Gastrocnemius medialis (tissue), 4 donors: Measurements from ENCODE around the gene TSHZ1. TPM values are rescaled to one million over a fixed set of nuclear protein-coding genes. Genes with fewer than 3 reads are reported as not detected.

ENCODE experiments used
- ATAC-seq, 2 donors: fragments of 150-250 bp; one replicate each; pipeline ENCODE4 v1.9.1; 2016
- DNase-seq, 2 donors: peaks; one replicate each; pipeline ENCODE4 v3.0.0-alpha.2; 2019
- H3K27ac ChIP-seq, 4 donors: fragments of 200-600 bp; sonication (generic); 1 replicate in 1 of 4; 2 replicates in 3 of 4; pipeline ENCODE4 v1.5.1; 2016 to 2018; ENCODE audit warnings: mild to moderate bottlenecking in 2 of 4, moderate library complexity in 1 of 4
- H3K27me3 ChIP-seq, 3 donors: fragments of 200-600 bp; sonication (generic) in 2 of 3; 1 replicate in 1 of 3; 2 replicates in 2 of 3; pipeline versions ENCODE4 v1.5.1 to v1.6.0; 2016 to 2019; ENCODE audit warnings: mild to moderate bottlenecking in 1 of 3, moderate library complexity in 1 of 3
- H3K36me3 ChIP-seq, 2 donors: fragments of 200-600 bp; sonication (generic) in 1 of 2; one replicate each; pipeline ENCODE4 v1.5.1; 2017 to 2018
- H3K4me1 ChIP-seq, 2 donors: fragments of 200-600 bp; sonication (generic) in 1 of 2; one replicate each; pipeline ENCODE4 v1.5.1; 2016 to 2017; ENCODE audit warnings: mild to moderate bottlenecking in 2 of 2
- H3K4me3 ChIP-seq, 4 donors: fragments of 200-600 bp; sonication (generic) in 3 of 4; 1 replicate in 1 of 4; 2 replicates in 3 of 4; pipeline ENCODE4 v1.5.1; 2016 to 2019; ENCODE audit warnings: mild to moderate bottlenecking in 2 of 4
- H3K9me3 ChIP-seq, 3 donors: fragments of 200-600 bp; sonication (generic) in 2 of 3; 1 replicate in 1 of 3; 2 replicates in 2 of 3; pipeline ENCODE4 v1.5.1; 2016 to 2019
- CTCF ChIP-seq, 5 experiments: fragments of 450-650 bp in 3 of 5; fragments of 200-600 bp in 2 of 5; sonication (generic) in 2 of 5; IDR thresholded peaks in 4 of 5; conservative IDR thresholded peaks in 1 of 5; 1 replicate in 4 of 5; 2 replicates in 1 of 5; pipeline ENCODE4 v1.5.1; 2016 to 2019; ENCODE audit warnings: antibody characterized with exemption in 5 of 5, mild to moderate bottlenecking in 3 of 5, moderate library complexity in 3 of 5
- POLR2A ChIP-seq, 2 donors: fragments of 450-650 bp; IDR thresholded peaks; one replicate each; pipeline ENCODE4 v1.6.1; 2017; ENCODE audit warnings: antibody characterized with exemption in 2 of 2, mild to moderate bottlenecking in 2 of 2, moderate library complexity in 2 of 2
- in situ Hi-C, 4 donors: fragments of 200-750 bp; cut with MboI; loops; one replicate each; pipeline versions ENCODE4 v1.15.0 to v1.8.0; 2017; ENCODE audit warnings: low sequenced_read_pairs in 4 of 4
- intact Hi-C: fragments of 100-400 bp; cut with DNase I; formaldehyde crosslinking; loops from one replicate; pipeline ENCODE4 v1.15.1; 2023; ENCODE audit warnings: low total_unique reads
- total RNA-seq, 4 donors: library from RNA; depleted of rRNA; stranded (reverse); fragments of >200 nt; gene quantifications; one replicate each; pipeline versions ENCODE4 v1.1.0 to v1.2.3, GENCODE V29; 2016

Gene TSHZ1
- total RNA-seq, 4 donors from 2014 or later, result 5.9 to 7.9 (median 7.6) TPM

- no peak for DNase-seq
- in situ Hi-C loops, result no loop called here
- intact Hi-C loops, result loop anchor here (2.0 to 10.0 kb wide), 2 partner anchors 14 to 618 kb away; partner anchors contain the start of gene ZNF407
- Histone ChIP-seq H3K27me3 (no peaks in the 10 kb centered on the region), H3K9me3 (no peaks in the 10 kb centered on the region), H3K27ac (peak overlapping the region; percentile 82 to 90 (median 84)), H3K4me1 (peaks cover 44 to 49% of the 10 kb centered on the region in 2 donors), H3K4me3 (peak overlapping the region; percentile 64 to 68 (median 64)), H3K36me3 (no peaks in the 10 kb centered on the region)
- TF ChIP-seq CTCF (IDR thresholded peaks at IDR 0.05 in 4 of 5, conservative IDR thresholded peaks at IDR 0.05 in 1 of 5), result no peak
- no peak for TF ChIP-seq POLR2A (IDR thresholded peaks at IDR 0.05)
- no peak for ATAC-seq
Observed at GRCh38 chr18:75212751-75213090, 2.1 kb downstream of the TSHZ1 start.

- Histone ChIP-seq H3K9me3 (no peaks in the 10 kb centered on the region), H3K4me3 (no peak overlapping the region), H3K27ac (peak overlapping the region; percentile 82 to 90 (median 84)), H3K36me3 (no peaks in the 10 kb centered on the region), H3K4me1 (peaks cover 55 to 60% of the 10 kb centered on the region in 2 donors), H3K27me3 (no peaks in the 10 kb centered on the region)
- DNase-seq (no peak), ATAC-seq (no peak)
- intact Hi-C loops (loop anchor here (2.0 to 10.0 kb wide), 2 partner anchors 15 to 619 kb away; partner anchors contain the start of gene ZNF407), in situ Hi-C loops (no loop called here)
- no peak for TF ChIP-seq CTCF (IDR thresholded peaks at IDR 0.05 in 4 of 5, conservative IDR thresholded peaks at IDR 0.05 in 1 of 5)
- no peak for TF ChIP-seq POLR2A (IDR thresholded peaks at IDR 0.05)
Observed at GRCh38 chr18:75213611-75214331, 3.2 kb downstream of the TSHZ1 start.

- in situ Hi-C loops (no loop called here), intact Hi-C loops (loop anchor here (10.0 kb wide), 1 partner anchor 620 kb away; the partner anchor contains the start of gene ZNF407)
- H3K4me3 ChIP-seq, result no peak overlapping the region
- H3K27me3 ChIP-seq, result no peaks in the 10 kb centered on the region
- H3K36me3 ChIP-seq, result no peaks in the 10 kb centered on the region
- H3K27ac ChIP-seq, result peak overlapping the region; percentile 82 to 90 (median 84)
- peaks cover 60 to 65% of the 10 kb centered on the region in 2 donors for H3K4me1 ChIP-seq
- TF ChIP-seq CTCF (IDR thresholded peaks at IDR 0.05 in 4 of 5, conservative IDR thresholded peaks at IDR 0.05 in 1 of 5), result no peak
- no peak for TF ChIP-seq POLR2A (IDR thresholded peaks at IDR 0.05)
- ATAC-seq, result no peak
- no peak for DNase-seq
- no peaks in the 10 kb centered on the region for H3K9me3 ChIP-seq
Observed at GRCh38 chr18:75214332-75214690, 3.7 kb downstream of the TSHZ1 start.

- H3K4me1 ChIP-seq, result peaks cover 65 to 71% of the 10 kb centered on the region in 2 donors
- H3K36me3 ChIP-seq, result no peaks in the 10 kb centered on the region
- intact Hi-C loops, result loop anchor here (10.0 kb wide), 1 partner anchor 620 kb away; the partner anchor contains the start of gene ZNF407
- DNase-seq (no peak), ATAC-seq (no peak)
- TF ChIP-seq POLR2A (IDR thresholded peaks at IDR 0.05) (no peak), CTCF (IDR thresholded peaks at IDR 0.05 in 4 of 5, conservative IDR thresholded peaks at IDR 0.05 in 1 of 5) (no peak)
- in situ Hi-C loops, result no loop called here
- H3K9me3 ChIP-seq, result no peaks in the 10 kb centered on the region
- H3K27ac ChIP-seq, result peak overlapping the region in 3 of 4 donors; percentile 82 to 90 (median 85)
- no peak overlapping the region for H3K4me3 ChIP-seq
- no peaks in the 10 kb centered on the region for H3K27me3 ChIP-seq
Observed at GRCh38 chr18:75214766-75215510, 4.3 kb downstream of the TSHZ1 start.
